ENCODE measurements around the gene CCDC9B.

DNA sequence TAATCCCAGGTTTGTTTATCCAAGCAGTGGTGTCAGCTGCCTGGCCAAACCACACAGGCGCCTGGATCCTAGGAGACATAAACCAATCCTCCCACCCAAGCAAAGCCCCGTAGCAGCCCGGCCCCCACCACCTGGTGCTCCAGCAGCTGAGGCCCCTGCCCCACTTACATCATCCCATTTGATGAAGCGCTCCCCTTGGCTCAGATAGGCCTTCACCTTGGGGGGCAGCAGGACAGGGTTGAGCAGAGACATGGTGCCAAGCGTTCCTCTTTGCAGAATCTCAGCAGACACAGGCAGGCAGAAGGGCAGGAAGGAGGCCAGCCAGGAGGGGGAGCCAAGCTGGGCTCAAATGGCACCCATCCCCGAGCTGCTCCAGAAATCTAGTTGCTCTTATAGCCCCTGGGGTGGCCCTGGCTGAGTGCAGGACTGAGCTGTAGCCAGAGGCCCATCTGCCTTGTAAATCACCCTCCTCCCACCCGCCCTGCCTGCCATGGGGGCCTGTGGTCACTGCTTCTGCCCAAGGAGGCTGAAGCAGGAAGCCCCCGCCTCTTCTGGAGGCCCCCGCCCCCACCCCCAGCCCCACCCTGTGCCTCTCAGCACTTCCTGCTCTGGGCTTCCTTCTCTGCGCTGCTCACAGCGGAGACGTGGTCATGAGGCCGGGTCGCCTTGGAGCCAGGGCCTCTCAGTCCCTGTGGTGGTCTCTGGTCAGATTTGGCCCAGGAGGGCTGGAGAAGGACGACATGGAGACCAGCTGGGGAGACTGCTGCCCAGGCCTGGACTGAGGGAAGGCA, 33.1 kb downstream of the CCDC9B start, which contains the start of gene PLCB2:
- no peak for TF ChIP-seq ZNF274 (IDR thresholded peaks at IDR 0.05; ENCODE audit: low read depth, low read length)
- TF ChIP-seq YY1 (IDR thresholded peaks at IDR 0.05; ENCODE audit: insufficient read depth, insufficient read length), result no peak
